ENCODE measurements around the gene MITF.
"Not testable (repeated sequence)": the region's sequence is repeated elsewhere in the genome, so short reads cannot be mapped to it uniquely, and the experiment has no call there.

The MITF gene

GRCh38 chr3:69787436-69788168 is 48.3 kb downstream of the MITF start:
- no peak for DNase-seq (ENCODE audit: low spot score)

- DNase-seq (ENCODE audit: low spot score), result peak; percentile 29
Measured at GRCh38 chr3:69791106-69791505, 51.8 kb downstream of the MITF start.

- peak; percentile 94 for DNase-seq (ENCODE audit: low spot score)
Measured at GRCh38 chr3:69791919-69792399, 52.7 kb downstream of the MITF start.

GRCh38 chr3:69796126-69796525 is 56.9 kb downstream of the MITF start:
- DNase-seq (ENCODE audit: low spot score), result not testable (repeated sequence)

- DNase-seq (ENCODE audit: low spot score), result no peak
Measured at GRCh38 chr3:69803681-69804270, 64.5 kb downstream of the MITF start.

- no peak for DNase-seq (ENCODE audit: low spot score)
Measured at GRCh38 chr3:69805491-69805890, 66.2 kb downstream of the MITF start.

GRCh38 chr3:69806735-69807438 is 67.6 kb downstream of the MITF start:
- no peak for DNase-seq (ENCODE audit: low spot score)

- no peak for DNase-seq (ENCODE audit: low spot score)
Measured at GRCh38 chr3:69807674-69808073, 68.4 kb downstream of the MITF start.

- no peak for DNase-seq (ENCODE audit: low spot score)
Measured at GRCh38 chr3:69809076-69809835, 70.0 kb downstream of the MITF start.

- DNase-seq (ENCODE audit: low spot score), result peak; percentile 70
Measured at GRCh38 chr3:69811452-69812401, 72.5 kb downstream of the MITF start.

- DNase-seq (ENCODE audit: low spot score), result peak; percentile 49
Measured at GRCh38 chr3:69815970-69816369, 76.7 kb downstream of the MITF start.

- DNase-seq (ENCODE audit: low spot score), result no peak
Measured at GRCh38 chr3:69817988-69818387, 78.7 kb downstream of the MITF start.

- peak; percentile 90 for DNase-seq (ENCODE audit: low spot score)
Measured at GRCh38 chr3:69819282-69819681, 80.0 kb downstream of the MITF start.

GRCh38 chr3:69821133-69821532 is 81.9 kb downstream of the MITF start:
- DNase-seq (ENCODE audit: low spot score), result peak; percentile 95

GRCh38 chr3:69823743-69824142 is 84.5 kb downstream of the MITF start:
- DNase-seq (ENCODE audit: low spot score), result no peak

GRCh38 chr3:69825446-69825845 is 86.2 kb downstream of the MITF start:
- DNase-seq (ENCODE audit: low spot score), result no peak

- no peak for DNase-seq (ENCODE audit: low spot score)
Measured at GRCh38 chr3:69827127-69827526, 87.9 kb downstream of the MITF start.

GRCh38 chr3:69828817-69829216 is 89.6 kb downstream of the MITF start:
- no peak for DNase-seq (ENCODE audit: low spot score)

- no peak for DNase-seq (ENCODE audit: low spot score)
Measured at GRCh38 chr3:69830147-69830546, 90.9 kb downstream of the MITF start.

GRCh38 chr3:69831737-69832136 is 92.5 kb downstream of the MITF start:
- DNase-seq (ENCODE audit: low spot score), result no peak

GRCh38 chr3:69833591-69833990 is 94.3 kb downstream of the MITF start:
- DNase-seq (ENCODE audit: low spot score), result no peak
